Activated T-cell treated with anti-CD3 and anti-CD28 coated beads for 24 hours (primary cell): Measurements from ENCODE around the gene LRRC14B.
"Not testable (repeated sequence)": the region's sequence is repeated elsewhere in the genome, so short reads cannot be mapped to it uniquely, and the experiment has no call there.

Source experiments
- DNase-seq: peaks from one replicate; pipeline ENCODE4 v3.0.0-alpha.2; 2020; ENCODE audit warnings: low read depth

The LRRC14B gene

DNA sequence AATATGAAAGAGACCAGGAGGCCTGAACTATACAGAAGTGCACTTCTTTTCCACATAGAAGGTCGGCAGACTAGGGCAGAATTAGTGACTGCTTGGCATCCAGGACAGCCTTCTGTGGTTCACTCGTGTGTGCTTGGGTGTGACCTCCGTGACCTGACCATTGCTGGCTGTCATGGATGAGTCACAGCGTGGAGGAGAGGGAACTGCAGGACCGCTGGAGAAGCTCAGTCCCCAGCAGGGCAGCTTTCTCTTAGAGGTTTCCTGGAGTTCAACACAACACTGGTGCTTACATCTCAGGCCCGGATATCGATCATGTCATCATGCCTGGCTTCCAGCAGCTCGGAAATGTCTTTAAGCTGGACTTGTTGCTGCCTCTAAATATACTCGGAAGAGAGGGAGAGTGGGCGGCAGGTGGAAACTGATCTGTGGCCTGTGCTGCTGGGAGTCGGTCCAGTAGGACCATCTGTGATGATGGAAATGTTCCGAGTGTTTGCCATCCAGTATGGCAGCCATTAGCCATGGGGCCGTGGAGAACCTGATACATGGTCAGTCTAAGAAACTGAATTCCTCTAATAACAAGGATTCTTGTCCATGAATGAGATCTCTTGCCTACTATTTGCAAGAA lies 49.9 kb downstream of the LRRC14B start:
- not testable (repeated sequence) for DNase-seq

GRCh38 chr5:243683-244367 lies 52.5 kb downstream of the LRRC14B start:
- peak; percentile 11 for DNase-seq

DNA sequence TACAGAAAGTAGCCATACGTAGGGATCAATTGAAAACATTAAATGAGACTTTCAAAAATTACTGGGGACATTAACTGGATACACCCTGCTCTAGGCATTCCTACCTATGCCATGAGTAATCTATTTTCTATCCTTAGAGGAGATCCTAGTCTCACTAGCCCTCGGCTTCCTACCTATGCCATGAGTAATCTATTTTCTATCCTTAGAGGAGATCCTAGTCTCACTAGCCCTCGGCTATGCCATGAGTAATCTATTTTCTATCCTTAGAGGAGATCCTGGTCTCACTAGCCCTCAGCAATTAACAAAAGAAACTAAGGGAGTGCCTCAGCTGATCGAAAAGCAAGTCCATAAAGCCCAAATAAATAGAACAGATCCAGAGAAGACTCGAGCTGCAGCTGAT lies 54.4 kb downstream of the LRRC14B start:
- not testable (repeated sequence) for DNase-seq
